ENCODE data around the gene XK.

DNA sequence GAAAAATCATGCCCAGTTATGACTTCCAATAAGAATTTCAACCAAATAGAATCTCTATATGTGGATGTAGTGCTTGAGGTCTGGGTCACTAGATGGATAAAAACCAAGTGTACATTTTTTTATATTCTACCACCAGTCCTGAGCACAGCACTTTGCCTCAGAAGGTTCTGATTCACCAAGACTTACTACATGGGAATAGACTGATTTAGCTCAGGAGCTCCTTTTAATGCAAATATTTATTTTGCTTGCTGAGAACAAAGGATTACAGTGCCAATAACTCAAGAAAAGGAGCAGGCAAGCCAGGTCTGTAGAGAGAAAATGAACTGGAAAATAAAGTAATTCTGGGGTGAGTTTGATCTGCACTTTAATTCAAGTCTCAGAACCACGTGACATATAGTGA is 6.4 kb upstream of the XK start:
- TF ChIP-seq POLR2A (IDR thresholded peaks at IDR 0.05; ENCODE audit: low read length) (no peak), GATA1 (IDR thresholded peaks at IDR 0.05; ENCODE audit: low read depth, low read length) (no peak)
